IMR-90 (cell line): ENCODE results near the gene DOLPP1. TPM values are rescaled to one million over a fixed set of nuclear protein-coding genes. Genes with fewer than 3 reads are reported as not detected.

Experiments used
- ATAC-seq: fragments of 200-7000 bp; cut with Tn5 transposase; 2 replicates; pipeline ENCODE4 v1.9.1; 2020; ENCODE audit warnings: low read depth, mild to moderate bottlenecking, moderate library complexity
- BruUV-seq: library from RNA; stranded (reverse); fragments of 400-500 nt; replicated peaks from 2 replicates; lab custom pipeline; 2021; lab: Mats Ljungman, UMichigan
- CTCF ChIA-PET: fragments of 300-600 bp; formaldehyde crosslinking; extraction: SDS; loops from one replicate; lab custom pipeline; 2021; ENCODE audit warnings: antibody characterized with exemption; lab: Yijun Ruan, JAX
- POLR2A ChIA-PET: fragments of 300-600 bp; sonication (Branson Sonifier 250); formaldehyde crosslinking; loops from one replicate; lab custom pipeline; 2022; ENCODE audit warnings: antibody characterized with exemption; ENCODE audit not compliant: unreplicated experiment; lab: Charles Lee
- DNase-seq: peaks from one replicate; pipeline ENCODE4 v3.0.0; 2013
- H2AFZ ChIP-seq: replicated peaks from 2 replicates; pipeline ENCODE3; 2013; ENCODE audit warnings: low read length, mild to moderate bottlenecking; ENCODE audit not compliant: poor library complexity
- H2AK5ac ChIP-seq: 2 replicates; pipeline ENCODE4 v1.6.1; 2013; ENCODE audit warnings: low read depth, low read length, inconsistent platforms
- H2AK9ac ChIP-seq: replicated peaks from 2 replicates; pipeline ENCODE3; 2013; ENCODE audit warnings: mild to moderate bottlenecking, low read depth, low read length, moderate library complexity; ENCODE audit not compliant: poor library complexity
- H2BK120ac ChIP-seq: 2 replicates; pipeline ENCODE4 v1.6.1; 2013; ENCODE audit warnings: low read depth, low read length, inconsistent platforms
- H2BK15ac ChIP-seq: 3 replicates; pipeline ENCODE4 v1.6.1; 2013; ENCODE audit warnings: low read depth, low read length, inconsistent platforms
- H2BK20ac ChIP-seq: 2 replicates; pipeline ENCODE4 v1.6.1; 2013; ENCODE audit warnings: low read depth, mild to moderate bottlenecking, inconsistent platforms, low read length, moderate library complexity
- H2BK5ac ChIP-seq: 2 replicates; pipeline ENCODE4 v1.6.1; 2013; ENCODE audit warnings: mild to moderate bottlenecking, low read depth, low read length, inconsistent platforms; ENCODE audit not compliant: poor library complexity, severe bottlenecking
- H3K14ac ChIP-seq: replicated peaks from 2 replicates; pipeline ENCODE4 v1.6.1; 2013; ENCODE audit warnings: low read depth, low read length, inconsistent platforms
- H3K18ac ChIP-seq: 2 replicates; pipeline ENCODE4 v1.6.1; 2013; ENCODE audit warnings: low read depth, low read length, control low read depth
- H3K23ac ChIP-seq: 2 replicates; pipeline ENCODE4 v1.6.1; 2013; ENCODE audit warnings: low read depth, low read length, inconsistent platforms
- H3K27ac ChIP-seq: 2 replicates; pipeline ENCODE4 v1.5.1; 2013; ENCODE audit warnings: mild to moderate bottlenecking, control low read depth, low read length; ENCODE audit not compliant: insufficient read depth
- H3K27me3 ChIP-seq: 2 replicates; pipeline ENCODE4 v1.6.1; 2013; ENCODE audit warnings: low read length; ENCODE audit not compliant: control insufficient read depth, insufficient read depth
- H3K36me3 ChIP-seq: 2 replicates; pipeline ENCODE4 v1.6.1; 2013; ENCODE audit warnings: low read length, mixed read lengths; ENCODE audit not compliant: control insufficient read depth, insufficient read depth
- H3K4ac ChIP-seq: 2 replicates; pipeline ENCODE4 v1.6.1; 2013; ENCODE audit warnings: low read depth, low read length, inconsistent platforms
- H3K4me1 ChIP-seq: 2 replicates; pipeline ENCODE4 v1.6.1; 2013; ENCODE audit warnings: low read length, mixed read lengths; ENCODE audit not compliant: control insufficient read depth, insufficient read depth
- H3K4me2 ChIP-seq: 2 replicates; pipeline ENCODE4 v1.6.1; 2013; ENCODE audit warnings: low read depth, mild to moderate bottlenecking, control low read depth, low read length, moderate library complexity
- H3K4me3 ChIP-seq: 2 replicates; pipeline ENCODE4 v1.5.1; 2013; ENCODE audit warnings: low read depth, mild to moderate bottlenecking, control low read depth, low read length, moderate library complexity; ENCODE audit not compliant: insufficient read depth
- H3K56ac ChIP-seq: 2 replicates; pipeline ENCODE4 v1.6.1; 2013; ENCODE audit warnings: low read length, inconsistent platforms; ENCODE audit not compliant: insufficient read depth; ENCODE audit errors: extremely low read depth
- H3K79me1 ChIP-seq, 2 experiments: 2 replicates each; pipeline ENCODE4 v1.6.1; 2013; ENCODE audit warnings: low read length in 2 of 2, inconsistent platforms in 1 of 2, low read depth in 1 of 2
- H3K9ac ChIP-seq: 2 replicates; pipeline ENCODE4 v1.6.1; 2013; ENCODE audit warnings: low read depth, low read length, control low read depth
- H3K9me1 ChIP-seq: 2 replicates; pipeline ENCODE4 v1.6.1; 2013; ENCODE audit warnings: low read length, inconsistent platforms; ENCODE audit not compliant: insufficient read depth
- H3K9me3 ChIP-seq: 2 replicates; pipeline ENCODE4 v1.6.1; 2013; ENCODE audit warnings: low read length; ENCODE audit not compliant: control insufficient read depth, insufficient read depth
- H4K20me1 ChIP-seq: 2 replicates; pipeline ENCODE4 v1.6.1; 2013; ENCODE audit warnings: low read length, inconsistent platforms; ENCODE audit not compliant: insufficient read depth
- H4K5ac ChIP-seq: 2 replicates; pipeline ENCODE4 v1.6.1; 2013; ENCODE audit warnings: mild to moderate bottlenecking, low read depth, low read length, control low read depth
- H4K8ac ChIP-seq, 2 experiments: 2 replicates each; pipeline ENCODE4 v1.6.1; 2013; ENCODE audit warnings: low read depth in 2 of 2, low read length in 2 of 2, control low read depth in 1 of 2, inconsistent platforms in 1 of 2
- H4K91ac ChIP-seq: 2 replicates; pipeline ENCODE4 v1.6.1; 2013; ENCODE audit warnings: low read depth, low read length, inconsistent platforms; ENCODE audit not compliant: insufficient read depth
- BHLHE40 ChIP-seq: fragments of 150-350 bp; IDR thresholded peaks from 2 replicates; pipeline ENCODE4 v1.6.1; 2016; ENCODE audit warnings: mild to moderate bottlenecking, low read depth, low read length
- CEBPB ChIP-seq: IDR thresholded peaks from 2 replicates; pipeline ENCODE4 v1.6.1; 2012; ENCODE audit warnings: low read depth, low read length, improper control_type of control experiment
- CHD1 ChIP-seq: IDR thresholded peaks from 2 replicates; pipeline ENCODE4 v1.6.1; 2012; ENCODE audit warnings: low read depth, low read length, improper control_type of control experiment
- CTCF ChIP-seq: conservative IDR thresholded peaks from 2 replicates; pipeline ENCODE4 v1.5.1; 2012; ENCODE audit warnings: mild to moderate bottlenecking, low read depth, low read length, improper control_type of control experiment
- FOS ChIP-seq: fragments of 150-350 bp; IDR thresholded peaks from 2 replicates; pipeline ENCODE4 v1.6.1; 2016; ENCODE audit warnings: low read depth, low read length
- MAFK ChIP-seq: IDR thresholded peaks from 2 replicates; pipeline ENCODE4 v1.6.1; 2012; ENCODE audit warnings: low read depth, low read length, improper control_type of control experiment
- MAZ ChIP-seq: IDR thresholded peaks from 2 replicates; pipeline ENCODE4 v1.6.1; 2012; ENCODE audit warnings: low read depth, mild to moderate bottlenecking, low read length, improper control_type of control experiment, moderate library complexity, borderline replicate concordance
- MXI1 ChIP-seq: IDR thresholded peaks from 2 replicates; pipeline ENCODE4 v1.6.1; 2012; ENCODE audit warnings: low read depth, mild to moderate bottlenecking, low read length, moderate library complexity, borderline replicate concordance
- NFE2L2 ChIP-seq: fragments of 150-350 bp; IDR thresholded peaks from 2 replicates; pipeline ENCODE4 v1.6.1; 2016; ENCODE audit warnings: low read depth, mild to moderate bottlenecking, low read length
- POLR2A ChIP-seq: IDR thresholded peaks from 2 replicates; pipeline ENCODE4 v1.6.1; 2012; ENCODE audit warnings: mild to moderate bottlenecking, low read depth, low read length
- RAD21 ChIP-seq: IDR thresholded peaks from 2 replicates; pipeline ENCODE4 v1.6.1; 2012; ENCODE audit warnings: low read length, improper control_type of control experiment
- RFX5 ChIP-seq: IDR thresholded peaks from 2 replicates; pipeline ENCODE4 v1.8.0; 2012; ENCODE audit warnings: low read depth, mild to moderate bottlenecking, low read length, moderate library complexity
- SMC3 ChIP-seq: fragments of 150-350 bp; IDR thresholded peaks from 2 replicates; pipeline ENCODE4 v1.6.1; 2016; ENCODE audit warnings: low read depth, mild to moderate bottlenecking, antibody characterized with exemption, low read length, moderate library complexity
- USF2 ChIP-seq: fragments of 150-350 bp; IDR thresholded peaks from 2 replicates; pipeline ENCODE4 v1.6.1; 2017; ENCODE audit warnings: mild to moderate bottlenecking, antibody characterized with exemption, low read length, low read depth
- WGBS, 2 experiments: methylation state at CpG; one replicate each; pipeline versions ENCODE4 v1.1.5 to v1.1.7; 2013; ENCODE audit warnings: missing lambda C conversion rate in 2 of 2; ENCODE audit not compliant: insufficient read length in 1 of 2; ENCODE audit errors: extremely low coverage in 2 of 2; 5-methylcytosine and 5-hydroxymethylcytosine counted together
- dilution Hi-C: fragments of 300-500 bp; cut with HindIII; formaldehyde crosslinking; loops from one replicate; pipeline ENCODE4 v1.14.3; 2018; ENCODE audit warnings: low sequenced_read_pairs; ENCODE audit not compliant: unreplicated experiment
- in situ Hi-C: fragments of 300-500 bp; cut with MboI; formaldehyde crosslinking; loops from 3 replicates; pipeline ENCODE4 v1.14.3; 2019; ENCODE audit warnings: low sequenced_read_pairs, inconsistent platforms, mixed read lengths
- intact Hi-C: fragments of 100-400 bp; cut with micrococcal nuclease; formaldehyde crosslinking; loops from 2 replicates; pipeline ENCODE4 v1.10.0; 2022
- polyA plus RNA-seq, 3 experiments: library from polyadenylated mRNA; depleted of rRNA; stranded (reverse); fragments of >200 nt; gene quantifications; 2 replicates each; pipeline ENCODE4 v1.2.3, GENCODE V29; 2012; ENCODE audit warnings: low replicate concordance in 1 of 3
- total RNA-seq: library from RNA; depleted of rRNA; stranded (reverse); fragments of >200 nt; gene quantifications from 2 replicates; pipeline ENCODE4 v1.2.3, GENCODE V29; 2012
- TF ChIP-seq, protein P1 (sequence below): fragments of 150-350 bp; IDR thresholded peaks from 2 replicates; pipeline ENCODE4 v1.6.1; 2016; ENCODE audit warnings: low read depth, mild to moderate bottlenecking, low read length, moderate library complexity, borderline replicate concordance

The DOLPP1 gene
- total and polyA plus RNA-seq, 2 of the 4 experiments (the other 2 are of a cell fraction): 7.0 to 16.5 TPM

DNA sequence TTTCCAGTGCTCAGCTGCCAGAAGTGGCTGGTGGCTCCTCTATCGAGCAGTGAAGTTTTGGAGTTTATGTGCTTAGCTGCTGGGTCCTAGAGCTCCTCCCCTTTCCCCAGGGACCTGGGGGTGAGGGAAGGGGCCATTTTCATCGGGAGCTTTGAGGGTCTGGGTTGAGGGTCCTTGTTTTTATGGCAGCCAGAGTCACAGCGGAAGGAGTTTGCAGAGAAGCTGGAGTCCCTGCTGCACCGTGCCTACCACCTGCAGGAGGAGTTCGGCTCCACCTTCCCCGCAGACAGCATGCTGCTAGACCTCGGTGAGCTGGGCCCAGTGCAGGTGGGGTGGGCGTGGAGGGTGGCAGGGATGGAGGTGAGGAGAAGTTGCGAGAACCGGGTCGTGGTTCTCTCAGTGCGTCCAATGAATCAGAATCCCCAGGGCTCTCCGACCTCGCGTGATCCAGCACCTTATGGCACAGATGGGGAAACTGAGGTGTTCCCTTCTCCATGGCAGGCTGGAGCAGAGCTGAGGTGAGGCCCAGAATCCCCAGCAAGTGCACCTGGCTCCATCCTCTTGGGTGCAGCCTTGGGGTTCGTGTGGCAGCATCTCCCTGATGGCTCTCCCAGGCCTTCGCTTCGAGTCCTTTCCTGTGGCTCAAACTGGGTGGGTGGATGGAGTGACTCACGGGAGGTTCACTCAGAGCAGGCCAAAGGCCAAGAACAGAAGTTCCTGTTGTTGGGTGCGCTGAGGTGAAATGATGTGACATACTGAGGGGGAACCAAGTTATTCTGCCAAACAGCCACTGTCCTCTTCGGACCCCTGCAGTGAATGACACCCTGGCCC lies 21.7 kb upstream of the DOLPP1 start:
- WGBS, 2 experiments: 96% methylated on average over 8 of the region's 21 CpGs; no CpG with 5 or more reads in 1 of the 2 experiments
- H3K9ac ChIP-seq: no peak overlapping the region
- BruUV-seq: no TSS peak
- dilution Hi-C loops (no loop called here), intact Hi-C loops (no loop called here), in situ Hi-C loops (no loop called here)
- no peak overlapping the region for H2BK120ac ChIP-seq
- ChIA-PET POLR2A (no interaction called here), CTCF (interaction anchor here (0.6 kb wide), 1 partner anchor 28 kb away, joined by 3 read pairs; no protein-coding TSS in a partner anchor)
- H2BK15ac ChIP-seq: no peak overlapping the region
- H4K8ac ChIP-seq: no peak overlapping the region
- H4K5ac ChIP-seq: no peak overlapping the region
- H4K91ac ChIP-seq: no peak overlapping the region
- no peak overlapping the region for H3K18ac ChIP-seq
- H3K9me1 ChIP-seq: peaks cover 1% of the 10 kb centered on the region; the same call in 1 of the 2 replicates
- no peaks in the 10 kb centered on the region for H4K20me1 ChIP-seq
- peaks cover 40% of the 10 kb centered on the region for H3K36me3 ChIP-seq
- H3K4ac ChIP-seq: no peak overlapping the region
- DNase-seq (peak; percentile 42), ATAC-seq (peak; percentile 46)
- no peak overlapping the region for H3K14ac ChIP-seq
- no peak overlapping the region for H3K4me3 ChIP-seq
- no peak overlapping the region for H2BK5ac ChIP-seq
- H2AFZ ChIP-seq: peak overlapping the region; percentile 56
- no peak overlapping the region for H3K56ac ChIP-seq
- H3K4me1 ChIP-seq: no peaks in the 10 kb centered on the region
- H2AK9ac ChIP-seq: peak overlapping the region; percentile 78
- peaks cover 0 to 11% of the 10 kb centered on the region in 2 experiments; a peak in 1 of 4 replicates for H3K79me1 ChIP-seq
- no peak overlapping the region; the same call in 1 of the 2 replicates for H3K23ac ChIP-seq
- H3K9me3 ChIP-seq: no peaks in the 10 kb centered on the region
- 0 out of 2 replicates have a peak overlapping the region, but pooled peaks have one; percentile 29 for H2AK5ac ChIP-seq
- TF ChIP-seq CHD1 (no peak), NFE2L2 (no peak), MXI1 (no peak), CTCF (no peak), RAD21 (no peak), FOS (no peak), MAFK (no peak), SMC3 (no peak), USF2 (no peak), POLR2A (no peak), RFX5 (no peak), MAZ (no peak), BHLHE40 (no peak), CEBPB (no peak)
- TF ChIP-seq, protein P1, sequence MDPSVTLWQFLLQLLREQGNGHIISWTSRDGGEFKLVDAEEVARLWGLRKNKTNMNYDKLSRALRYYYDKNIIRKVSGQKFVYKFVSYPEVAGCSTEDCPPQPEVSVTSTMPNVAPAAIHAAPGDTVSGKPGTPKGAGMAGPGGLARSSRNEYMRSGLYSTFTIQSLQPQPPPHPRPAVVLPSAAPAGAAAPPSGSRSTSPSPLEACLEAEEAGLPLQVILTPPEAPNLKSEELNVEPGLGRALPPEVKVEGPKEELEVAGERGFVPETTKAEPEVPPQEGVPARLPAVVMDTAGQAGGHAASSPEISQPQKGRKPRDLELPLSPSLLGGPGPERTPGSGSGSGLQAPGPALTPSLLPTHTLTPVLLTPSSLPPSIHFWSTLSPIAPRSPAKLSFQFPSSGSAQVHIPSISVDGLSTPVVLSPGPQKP: no peak
- no peaks in the 10 kb centered on the region for H3K27me3 ChIP-seq
- no peak overlapping the region for H3K27ac ChIP-seq
- no peak overlapping the region for H3K4me2 ChIP-seq
- H2BK20ac ChIP-seq: no peak overlapping the region
